ENCODE data around the gene MICAL2. TPM values are rescaled to one million over a fixed set of nuclear protein-coding genes. Genes with fewer than 3 reads are reported as not detected.

Gene MICAL2
- total and polyA plus RNA-seq, 12 donors: 8.4 to 80.5 (median 34.1) TPM

DNA sequence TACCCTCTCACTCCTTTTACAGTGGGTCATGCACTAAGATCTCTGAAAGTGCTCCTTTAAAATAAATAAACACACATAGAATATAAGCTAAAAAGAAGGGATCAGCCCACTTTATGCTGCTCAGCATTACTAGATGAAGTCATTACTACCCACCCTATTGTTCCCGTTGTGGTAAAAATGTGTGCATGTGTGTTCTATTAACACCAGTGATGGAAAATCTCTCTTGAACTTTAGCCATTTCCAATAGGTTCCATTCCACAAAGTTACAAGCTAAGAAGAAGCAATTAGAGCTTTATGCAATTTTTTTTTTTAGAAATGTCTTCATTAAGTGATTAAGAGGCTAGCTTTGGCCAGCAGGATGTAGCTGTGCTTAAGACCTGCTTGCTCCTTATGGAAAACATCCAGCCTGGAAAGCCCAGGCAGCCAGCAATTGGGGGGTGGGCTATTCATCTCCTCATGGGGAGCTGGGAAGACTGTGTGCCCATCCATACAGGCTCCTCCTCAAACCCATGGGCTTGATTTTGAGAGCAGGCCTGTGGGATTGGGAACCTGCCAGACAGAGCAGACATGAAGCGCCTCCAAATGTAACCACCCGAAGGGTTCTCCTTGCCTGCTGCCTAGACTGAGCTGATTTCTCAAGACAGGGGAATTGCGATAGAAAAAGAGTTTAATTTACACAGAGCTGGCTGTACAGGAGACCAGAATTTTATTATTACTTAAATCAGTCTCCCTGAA, 174.1 kb downstream of the MICAL2 start:
- no peak overlapping the region for H3K27ac ChIP-seq
- H3K36me3 ChIP-seq (replicated peaks in 1 of 2): no peaks in the 10 kb centered on the region
- 52 to 83% (median 73%) methylated on average over 4 of the region's 4 CpGs for WGBS, 4 donors
- no peaks in the 10 kb centered on the region for H3K27me3 ChIP-seq
- H3K4me1 ChIP-seq (replicated peaks in 1 of 2): peaks cover 8 to 12% of the 10 kb centered on the region in 2 donors
- TF ChIP-seq CTCF (IDR thresholded peaks at IDR 0.05) (no peak), POLR2A (IDR thresholded peaks at IDR 0.05) (no peak)
- intact Hi-C loops (cut with DNase I): loop anchor here (5.0 kb wide), 3 partner anchors 237 to 487 kb away; no protein-coding TSS in a partner anchor
- H3K9me3 ChIP-seq (replicated peaks in 1 of 3): no peaks in the 10 kb centered on the region
- H3K4me3 ChIP-seq: no peak overlapping the region
- DNase-seq: peak in 1 of 7 donors; percentile 43

GRCh38 chr11:12285106-12285505, 174.7 kb downstream of the MICAL2 start:
- Histone ChIP-seq H3K9me3 (replicated peaks in 1 of 3) (no peaks in the 10 kb centered on the region), H3K36me3 (replicated peaks in 1 of 2) (no peaks in the 10 kb centered on the region), H3K4me3 (no peak overlapping the region), H3K27ac (no peak overlapping the region), H3K4me1 (replicated peaks in 1 of 2) (peaks cover 8 to 12% of the 10 kb centered on the region in 2 donors), H3K27me3 (no peaks in the 10 kb centered on the region)
- no peak for TF ChIP-seq CTCF (IDR thresholded peaks at IDR 0.05)
- TF ChIP-seq POLR2A (IDR thresholded peaks at IDR 0.05): no peak
- intact Hi-C loops (cut with DNase I): loop anchor here in 1 of 2 donors (5.0 kb wide), 1 partner anchor 322 kb away; no protein-coding TSS in a partner anchor
- DNase-seq: peak in 1 of 7 donors; percentile 15
- 81 to 89% (median 85%) methylated on average over 4 of the region's 4 CpGs for WGBS, 4 donors

DNA sequence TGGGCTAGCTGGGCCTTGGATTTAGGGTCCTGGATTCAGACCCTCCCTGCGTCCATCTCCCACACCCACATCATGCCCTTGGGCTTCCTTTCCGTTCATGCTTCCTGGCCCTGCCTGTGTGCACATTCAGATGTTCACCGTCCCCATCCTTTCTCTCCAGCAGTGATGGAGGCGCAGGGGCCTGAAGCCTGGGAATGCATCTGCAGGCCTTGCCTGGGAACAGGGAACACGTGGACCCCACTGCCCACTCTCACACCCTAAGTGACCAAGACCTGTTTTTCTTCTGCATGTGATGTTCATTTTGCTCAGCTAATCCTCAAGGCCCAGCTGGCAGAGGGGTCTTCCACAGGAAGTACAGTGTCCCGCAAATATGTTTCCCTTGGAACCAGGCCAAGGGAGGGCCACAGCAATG, 175.4 kb downstream of the MICAL2 start:
- no peak for TF ChIP-seq CTCF (IDR thresholded peaks at IDR 0.05)
- no peak for TF ChIP-seq POLR2A (IDR thresholded peaks at IDR 0.05)
- DNase-seq: peak in 1 of 7 donors; percentile 46
- peaks cover 8 to 12% of the 10 kb centered on the region in 2 donors for H3K4me1 ChIP-seq (replicated peaks in 1 of 2)
- WGBS, 4 donors: 61 to 85% (median 75%) methylated on average over 5 to 6 of the region's 6 CpGs
- H3K9me3 ChIP-seq (replicated peaks in 1 of 3): no peaks in the 10 kb centered on the region
- intact Hi-C loops (cut with DNase I): loop anchor here in 1 of 2 donors (5.0 kb wide), 1 partner anchor 321 kb away; no protein-coding TSS in a partner anchor
- H3K27me3 ChIP-seq: no peaks in the 10 kb centered on the region
- no peaks in the 10 kb centered on the region for H3K36me3 ChIP-seq (replicated peaks in 1 of 2)
- peak overlapping the region in 1 of 5 donors; percentile 8 for H3K27ac ChIP-seq
- no peak overlapping the region for H3K4me3 ChIP-seq

GRCh38 chr11:12286606-12287005, 176.2 kb downstream of the MICAL2 start:
- peaks cover 8 to 12% of the 10 kb centered on the region in 2 donors for H3K4me1 ChIP-seq (replicated peaks in 1 of 2)
- intact Hi-C loops (cut with DNase I): loop anchor here in 1 of 2 donors (5.0 kb wide), 1 partner anchor 321 kb away; no protein-coding TSS in a partner anchor
- no peaks in the 10 kb centered on the region for H3K9me3 ChIP-seq (replicated peaks in 1 of 3)
- no peak overlapping the region for H3K4me3 ChIP-seq
- DNase-seq: peak in 1 of 7 donors; percentile 52
- peak overlapping the region in 2 of 5 donors; percentile 40 to 92 for H3K27ac ChIP-seq
- H3K36me3 ChIP-seq (replicated peaks in 1 of 2): no peaks in the 10 kb centered on the region
- 81 to 89% (median 84%) methylated on average over 6 of the region's 6 CpGs for WGBS, 4 donors
- H3K27me3 ChIP-seq: no peaks in the 10 kb centered on the region
- TF ChIP-seq POLR2A (IDR thresholded peaks at IDR 0.05) (no peak), CTCF (IDR thresholded peaks at IDR 0.05) (no peak)
